ENCODE data around the gene SULT1A4.
"Not testable (repeated sequence)": the region's sequence is repeated elsewhere in the genome, so short reads cannot be mapped to it uniquely, and the experiment has no call there.

GRCh38 chr16:29467654-29468366 is 8.1 kb downstream of the SULT1A4 start:
- TF ChIP-seq EZH2 (optimal IDR thresholded peaks at IDR 0.05; ENCODE audit: low read depth, low read length); CTCF (IDR thresholded peaks at IDR 0.05; ENCODE audit: low read length): not testable (repeated sequence)
